Middle frontal gyrus (tissue), 1 donor: ENCODE data around the gene ADCY1.

Experiments
- DNase-seq: peaks from one replicate; pipeline ENCODE4 v3.0.0-alpha.2; 2015; ENCODE audit warnings: low spot score; ENCODE audit errors: extremely low spot score

The ADCY1 gene

DNA sequence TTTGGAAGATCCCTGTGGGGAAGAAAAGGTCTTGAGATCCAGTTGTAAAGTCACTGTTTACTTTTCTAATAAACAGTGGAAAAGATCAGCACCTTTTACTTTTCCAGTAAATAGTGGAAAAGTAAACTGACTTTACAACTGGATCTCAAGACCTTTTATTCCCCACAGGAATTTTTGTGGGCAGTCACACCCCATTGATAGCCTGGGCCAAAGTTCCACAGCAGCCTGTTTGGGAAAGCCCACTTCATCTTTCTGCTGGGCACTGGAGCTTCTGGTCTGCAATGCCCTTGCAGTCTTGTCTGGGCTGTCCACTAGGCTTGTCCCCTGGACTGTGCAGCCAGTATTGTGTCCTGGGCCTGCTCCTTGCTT, 50.2 kb downstream of the ADCY1 start:
- DNase-seq = no peak

DNA sequence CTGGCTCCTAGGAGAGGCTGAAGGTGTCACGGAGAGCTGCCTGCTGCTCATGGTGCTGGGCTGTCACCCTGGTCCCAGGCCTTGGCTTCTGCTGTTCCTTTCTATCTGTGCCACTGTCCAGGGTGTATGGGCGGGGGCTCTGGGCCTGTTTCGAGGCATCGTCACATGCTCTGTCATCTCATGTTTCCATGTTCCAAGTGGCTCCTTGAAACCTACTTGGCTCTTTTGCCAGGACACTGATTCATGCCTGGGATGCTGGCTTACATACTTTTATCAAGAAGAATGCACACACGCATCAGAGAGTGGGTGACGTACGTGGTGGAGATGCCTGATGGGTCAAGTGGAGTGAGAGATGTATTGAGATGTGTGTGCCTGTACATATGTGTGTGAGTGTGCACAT, 50.9 kb downstream of the ADCY1 start:
- no peak for DNase-seq

DNA sequence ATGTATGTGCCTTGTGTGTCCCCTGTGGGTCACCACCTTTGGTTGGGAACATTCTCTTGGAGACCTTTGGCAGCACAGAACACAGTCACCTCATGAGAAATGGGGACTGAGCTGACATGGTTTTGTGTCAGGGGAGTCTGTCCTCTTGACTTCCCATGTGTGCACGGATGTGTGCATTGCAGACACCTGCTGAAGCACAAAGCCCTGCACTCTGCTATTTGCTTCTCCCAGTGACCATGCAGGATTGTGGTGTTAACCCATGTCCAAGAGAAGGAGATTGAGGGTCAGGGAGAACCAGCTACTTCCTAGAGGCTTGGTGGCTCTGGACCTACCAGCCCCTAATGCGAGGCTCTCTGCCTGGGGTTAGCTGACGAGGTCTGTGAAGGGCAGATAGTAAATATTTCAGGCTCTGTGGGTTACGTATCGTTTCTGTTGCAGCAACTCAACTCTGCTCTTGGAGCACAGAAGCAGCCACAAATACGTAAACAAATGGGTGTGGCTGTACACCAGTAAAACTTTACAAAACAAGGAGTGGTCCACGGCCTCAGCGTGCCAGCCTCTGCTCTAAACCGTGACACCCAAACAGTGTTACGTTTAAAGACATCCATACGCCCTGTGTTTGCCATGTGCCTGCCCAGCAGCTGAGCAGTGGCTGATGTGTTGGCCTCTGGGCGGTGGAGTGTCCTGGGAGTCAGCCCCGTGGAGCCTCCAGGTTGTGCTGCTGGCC, 51.7 kb downstream of the ADCY1 start:
- no peak for DNase-seq

DNA sequence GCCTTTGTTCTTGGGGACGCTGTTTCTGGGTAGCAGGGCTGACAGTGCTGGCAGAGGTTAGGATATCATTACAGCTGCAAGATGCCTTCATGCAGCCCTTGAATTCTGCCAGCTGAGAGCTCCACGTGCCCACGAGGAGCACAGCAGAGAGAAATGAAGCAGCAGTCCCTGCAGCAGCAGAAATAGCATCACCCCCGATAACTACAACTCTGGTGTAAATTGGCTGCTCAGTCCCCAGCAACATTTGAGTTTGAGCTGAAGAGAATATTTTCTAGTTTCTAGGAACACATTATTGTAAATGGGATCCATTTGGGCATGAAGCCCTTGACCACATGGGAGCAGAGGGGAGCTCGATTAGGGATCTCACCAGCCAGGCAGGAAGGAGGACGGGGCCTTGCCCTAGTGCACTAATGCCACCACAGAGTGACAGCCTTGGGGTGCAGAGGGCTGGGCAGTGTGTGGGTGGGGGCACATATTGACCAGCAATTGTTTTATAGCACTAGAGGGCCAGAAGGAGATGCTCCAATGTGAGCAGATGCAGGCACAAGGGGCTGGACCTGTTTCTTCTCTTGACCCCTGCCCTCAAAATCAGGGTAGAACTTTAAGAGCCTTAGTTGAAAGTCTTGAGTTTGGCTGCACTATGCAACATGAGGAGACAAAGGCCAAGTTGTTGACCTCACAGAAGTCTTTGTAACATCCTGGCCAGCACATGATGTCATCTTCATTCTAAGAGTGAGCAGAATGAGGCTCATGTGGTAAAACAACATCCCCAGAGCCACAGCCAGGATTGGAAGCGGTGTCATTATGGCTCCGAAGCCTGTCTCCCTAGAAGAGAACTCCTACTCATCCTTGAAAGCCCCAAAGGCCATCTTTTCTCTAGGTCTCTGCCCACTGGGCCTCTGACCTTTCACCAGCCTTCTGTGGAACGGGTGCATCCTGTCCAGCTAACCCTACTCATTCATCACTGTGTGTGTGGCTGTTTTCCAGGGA, 52.6 kb downstream of the ADCY1 start:
- peak; percentile 10 for DNase-seq

DNA sequence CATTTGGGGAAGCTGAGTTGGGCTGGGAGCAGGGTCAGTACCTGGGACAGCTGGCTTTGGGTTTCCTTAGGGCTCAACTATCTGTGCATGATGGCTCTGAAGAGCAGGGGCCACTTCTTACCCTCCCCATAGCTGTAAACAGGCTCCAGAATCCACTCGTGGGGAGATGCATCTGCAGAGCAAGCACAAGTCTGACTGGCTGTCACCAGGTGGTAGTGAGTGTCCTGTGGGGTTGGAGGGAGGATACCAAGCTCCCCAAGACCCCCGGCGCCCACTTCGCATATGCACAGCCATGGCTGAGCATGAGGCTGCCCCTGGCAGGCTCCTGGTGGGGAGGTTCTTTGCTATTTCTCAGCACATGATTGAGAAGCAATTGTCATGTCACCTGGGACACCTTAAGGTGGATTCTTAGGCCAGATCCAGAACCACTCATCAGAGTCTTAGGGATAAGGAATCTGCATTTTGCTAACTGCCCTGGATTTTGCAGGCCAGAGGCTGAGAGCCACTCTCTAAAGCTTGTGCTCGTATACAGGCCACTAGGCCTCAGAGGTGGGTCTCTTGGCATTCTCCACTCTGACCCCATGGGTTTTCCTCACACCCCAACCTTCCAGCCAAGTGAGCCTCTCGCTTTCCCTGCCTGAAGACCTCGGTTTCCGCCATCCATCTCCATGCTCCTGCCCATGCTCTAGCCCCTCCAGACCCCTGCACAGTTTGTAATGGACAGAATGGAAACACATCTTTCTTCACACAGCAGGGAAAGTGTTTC, 53.7 kb downstream of the ADCY1 start:
- DNase-seq = no peak

DNA sequence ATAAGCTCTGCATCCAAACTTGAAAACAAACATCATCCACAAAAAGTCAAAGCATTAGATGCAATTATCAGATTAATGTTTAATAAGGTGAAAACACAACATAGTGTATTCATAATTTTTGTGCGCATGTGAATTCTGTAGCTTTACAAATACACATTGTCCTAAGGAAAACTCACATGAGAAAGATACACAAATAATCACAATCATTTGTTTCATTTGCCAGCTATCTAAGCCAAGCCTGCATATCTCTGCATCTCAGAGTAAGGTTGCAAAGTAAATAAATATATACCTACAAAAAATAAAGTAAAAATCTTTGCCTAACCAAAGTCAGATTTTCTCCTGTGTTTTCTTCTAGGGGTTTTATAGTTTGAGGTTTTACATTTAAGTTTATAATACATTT, 57.4 kb downstream of the ADCY1 start:
- no peak for DNase-seq

DNA sequence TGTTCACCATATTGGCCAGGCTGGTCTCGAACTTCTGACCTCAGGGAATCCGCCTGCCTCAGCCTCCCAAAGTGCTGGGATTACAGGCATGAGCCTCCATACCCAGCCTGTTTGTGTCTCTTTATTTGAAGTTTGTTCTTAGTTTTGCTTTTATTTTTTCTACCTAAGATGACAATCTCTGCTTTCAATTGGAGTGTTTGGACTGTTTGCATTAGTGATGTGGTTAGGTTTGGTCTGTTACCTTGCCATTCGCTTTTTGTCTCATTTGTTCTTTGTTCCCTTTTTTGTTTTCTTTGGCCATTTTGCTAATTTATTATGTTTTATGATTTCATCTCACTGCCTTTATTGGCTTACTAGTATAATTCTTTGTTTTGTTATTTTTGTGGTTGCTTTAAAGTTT, 62.6 kb downstream of the ADCY1 start:
- no peak for DNase-seq

DNA sequence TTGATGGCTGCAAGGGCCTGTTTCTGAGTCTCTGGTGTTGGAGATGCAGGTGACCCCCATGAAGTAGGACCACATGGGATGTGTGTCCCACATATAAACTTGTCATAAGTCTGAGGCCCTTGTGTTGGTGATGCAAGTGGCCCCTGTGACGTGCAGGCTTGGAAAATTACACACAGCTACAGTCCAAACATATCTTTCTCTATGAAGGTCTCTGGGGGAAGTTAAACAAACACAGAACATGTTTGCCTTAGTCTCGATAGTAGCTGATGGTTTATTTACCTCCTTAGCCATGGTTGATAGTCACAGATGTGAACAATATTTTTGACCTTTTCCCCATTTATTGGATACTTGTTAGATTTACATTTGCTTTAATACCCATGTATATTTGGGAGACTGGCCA, 64.7 kb downstream of the ADCY1 start:
- no peak for DNase-seq

DNA sequence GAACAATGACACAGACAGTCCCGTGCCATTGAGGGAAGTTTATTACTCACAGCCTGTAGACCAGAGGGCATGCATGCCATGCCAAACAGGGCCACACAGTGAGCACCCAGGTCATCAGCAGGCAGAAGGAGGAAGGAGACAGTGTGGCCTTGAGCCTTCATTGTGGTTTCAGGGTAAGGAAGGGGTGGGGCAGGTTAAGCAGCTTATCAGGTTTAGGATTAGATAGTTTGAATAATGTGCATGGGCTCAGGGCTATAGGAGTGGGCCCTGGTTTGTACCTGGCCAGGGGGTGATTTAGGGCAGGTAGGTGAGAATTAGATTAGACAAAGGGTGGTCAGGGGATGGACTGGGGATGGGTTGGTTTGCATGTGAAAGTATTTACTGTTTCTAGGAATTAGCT, 67.9 kb downstream of the ADCY1 start:
- DNase-seq = no peak

DNA sequence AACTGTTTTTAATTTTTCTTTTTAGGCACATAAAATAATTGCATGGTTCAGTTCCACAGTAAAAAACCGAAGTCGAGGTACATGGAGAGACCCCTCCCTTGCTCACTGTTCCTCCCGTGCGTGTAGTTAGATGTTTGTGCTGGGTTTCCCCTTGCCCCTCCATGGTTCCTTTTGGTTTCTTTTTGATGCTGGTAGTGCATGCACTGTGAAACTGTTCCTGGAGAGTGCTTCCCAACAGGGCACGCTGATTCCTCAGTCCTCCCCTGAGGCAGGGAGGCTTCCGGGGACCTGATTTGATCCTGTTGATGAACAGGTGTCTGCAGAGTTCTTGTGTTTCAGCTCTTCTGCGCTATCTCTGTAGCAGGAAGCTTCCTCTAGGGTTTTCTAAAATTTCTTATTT, 69.5 kb downstream of the ADCY1 start:
- no peak for DNase-seq

DNA sequence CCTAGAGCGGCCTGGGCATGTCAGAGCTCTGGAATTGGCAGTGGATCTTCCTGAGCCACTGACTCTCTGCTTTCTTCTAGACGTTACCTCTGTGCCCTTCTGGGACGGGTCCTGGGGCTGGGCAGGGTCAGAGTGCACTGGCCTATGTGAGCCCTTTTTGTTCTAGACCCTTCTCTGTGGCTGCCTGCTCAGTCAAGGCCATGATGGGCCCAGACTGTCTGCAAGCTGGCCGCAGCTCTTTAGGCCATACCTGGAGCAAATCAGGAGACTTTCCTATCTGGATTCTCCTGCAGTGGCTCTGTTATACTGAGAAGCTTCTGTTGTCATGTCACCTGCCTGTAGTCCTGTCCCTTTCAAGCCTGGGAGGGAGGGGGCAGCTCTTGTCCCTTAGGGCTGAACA, 70.1 kb downstream of the ADCY1 start:
- no peak for DNase-seq

DNA sequence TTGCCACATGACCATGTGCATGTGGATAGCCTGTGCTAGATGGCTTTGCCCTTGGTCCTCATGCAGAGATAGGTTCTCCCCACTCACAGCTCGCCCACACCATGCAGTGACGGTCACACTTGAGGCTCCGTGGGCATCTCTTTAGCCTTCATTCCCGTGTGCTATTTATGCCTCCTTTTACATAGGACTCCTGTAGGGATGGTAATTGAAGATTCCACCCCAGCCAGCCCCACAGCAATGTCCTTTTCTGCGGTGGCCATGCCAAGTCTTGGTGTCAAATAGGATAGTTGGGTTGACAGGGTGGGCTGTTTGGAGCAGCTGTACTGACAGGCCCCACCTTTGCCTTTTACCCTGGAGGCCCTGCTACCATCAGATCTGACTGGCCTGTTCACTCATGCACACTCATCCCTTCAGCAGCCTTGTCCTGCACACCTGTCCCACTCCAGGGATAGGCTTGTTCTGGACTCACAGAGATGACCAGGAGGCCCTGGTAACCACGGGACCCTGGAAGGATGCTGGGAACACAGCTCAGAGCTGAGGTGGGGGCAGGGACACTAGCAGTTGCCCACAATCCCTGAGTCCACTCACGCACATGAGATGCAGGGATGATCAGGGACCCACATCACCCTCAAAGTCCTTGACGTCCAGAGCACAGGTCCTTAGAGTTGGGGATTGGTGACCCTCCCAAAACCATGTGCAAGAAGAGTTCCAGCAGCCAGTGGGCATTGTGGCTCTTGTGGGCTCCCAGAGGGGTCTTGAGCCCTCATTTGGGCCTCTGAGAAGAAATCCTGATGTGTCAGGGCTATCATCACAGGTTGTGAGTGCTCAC, 71.2 kb downstream of the ADCY1 start:
- DNase-seq = no peak

DNA sequence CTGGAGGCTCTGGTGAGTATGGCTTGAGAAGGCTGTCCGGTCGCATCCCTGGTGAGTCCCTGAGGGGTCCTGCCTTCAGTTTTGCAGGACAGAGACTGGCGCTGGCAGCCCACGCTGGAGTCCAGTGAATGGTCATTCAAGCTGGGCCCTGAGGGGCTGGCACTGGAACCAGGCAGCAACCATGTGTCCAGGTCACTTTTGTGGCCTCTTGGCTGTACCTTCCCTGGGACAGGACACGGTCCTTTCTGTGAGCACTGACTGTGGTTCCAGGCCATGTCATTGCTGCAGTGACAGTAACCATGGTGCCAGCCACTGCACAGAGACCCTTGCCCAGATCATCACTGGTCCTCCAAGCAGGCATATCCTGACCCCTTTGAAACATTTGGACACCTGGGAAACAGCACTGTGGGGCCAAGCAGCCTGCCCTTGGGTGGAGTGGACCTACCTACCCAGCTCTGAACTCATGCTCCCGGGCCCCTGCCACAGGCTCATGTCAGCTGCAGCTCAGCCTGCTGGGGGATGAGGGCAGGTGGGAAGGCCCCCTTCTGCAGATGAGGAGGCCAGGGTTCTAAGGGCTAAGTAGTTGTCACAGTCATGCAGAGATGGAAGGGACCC, 72.1 kb downstream of the ADCY1 start:
- no peak for DNase-seq

DNA sequence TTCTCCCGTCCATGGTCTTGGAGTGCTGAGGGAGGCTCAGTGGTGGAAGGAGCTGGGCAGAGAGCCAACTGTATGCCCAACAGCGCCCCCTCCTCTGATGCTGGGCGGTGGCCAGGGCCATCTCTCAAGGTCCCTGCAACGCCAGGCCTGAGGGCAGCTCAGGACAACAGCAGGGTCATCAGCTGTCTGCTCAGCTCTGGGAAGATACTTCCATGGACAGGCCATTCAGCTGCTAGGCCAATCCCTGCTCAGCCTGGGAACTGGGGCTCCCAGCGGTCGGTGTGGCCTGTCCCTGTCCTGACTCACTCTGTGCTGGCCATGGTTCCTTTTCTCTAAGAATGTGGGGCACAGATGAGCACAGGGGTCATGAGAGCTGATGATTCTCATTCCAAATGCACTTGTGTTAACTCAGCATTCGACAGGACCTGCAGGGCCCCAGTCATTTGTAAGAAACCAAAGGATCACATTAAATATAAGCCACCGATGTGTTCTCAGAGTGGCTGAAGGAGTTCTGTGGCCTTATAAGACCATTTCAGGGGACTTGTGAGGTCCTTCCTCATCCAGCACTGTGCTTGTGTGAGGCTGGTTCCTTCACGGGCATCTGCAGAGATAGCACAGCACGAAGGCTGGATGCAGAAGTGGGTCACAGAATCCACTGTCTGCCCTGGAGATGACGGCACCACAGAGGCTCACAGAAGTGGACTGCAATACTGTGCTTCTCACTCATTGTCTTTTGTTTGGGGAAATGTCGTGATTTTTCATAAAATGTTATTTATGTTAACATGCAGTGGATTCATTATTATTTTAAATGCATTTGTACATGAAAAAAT, 73.0 kb downstream of the ADCY1 start:
- DNase-seq = no peak

DNA sequence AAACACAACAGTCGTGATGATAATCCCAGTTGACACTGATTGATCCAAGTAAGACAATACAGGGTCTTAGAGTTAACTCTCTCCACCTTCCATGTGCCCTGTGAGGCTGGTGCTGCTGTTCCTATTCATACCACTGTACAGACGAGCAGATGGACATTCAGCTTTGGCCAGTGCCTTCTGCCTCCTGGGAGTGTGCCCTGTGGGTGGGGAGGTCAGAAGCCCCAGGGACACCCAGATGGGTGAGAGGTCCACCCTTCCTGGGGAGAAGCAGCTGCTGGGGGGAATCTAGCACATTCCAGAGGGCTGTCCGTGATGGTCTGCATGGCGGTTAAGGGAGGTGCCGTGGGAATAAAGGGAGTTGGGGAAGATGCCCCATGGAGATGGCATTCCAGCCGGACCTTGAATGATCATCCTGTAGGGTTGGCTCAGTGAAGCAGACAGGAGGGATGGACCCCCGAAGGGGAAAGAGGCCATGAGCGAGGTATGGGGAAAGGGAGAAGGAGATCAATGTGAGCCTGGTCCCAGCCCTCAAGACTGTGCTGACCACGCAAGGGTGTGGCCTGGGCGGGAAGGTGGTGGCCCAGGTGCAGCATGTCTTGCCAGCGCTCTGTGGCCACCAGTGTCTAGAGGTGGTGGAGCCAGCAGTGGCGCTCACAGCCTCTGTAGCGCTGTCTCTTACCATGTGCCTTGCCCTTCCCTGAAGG, 74.0 kb downstream of the ADCY1 start:
- DNase-seq = no peak

DNA sequence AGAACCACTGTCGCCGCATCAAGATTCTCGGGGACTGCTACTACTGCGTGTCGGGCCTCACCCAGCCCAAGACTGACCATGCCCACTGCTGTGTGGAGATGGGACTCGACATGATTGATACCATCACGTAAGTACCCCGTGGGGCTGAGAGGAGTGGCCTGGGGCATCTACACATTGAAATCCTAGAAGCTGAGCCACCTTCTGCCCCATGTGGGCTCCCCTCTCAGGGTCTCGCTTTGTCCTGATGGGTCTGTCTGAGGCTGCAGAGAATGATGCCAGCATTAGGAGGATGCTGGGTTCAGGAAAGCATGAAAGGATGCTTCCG, 74.5 kb downstream of the ADCY1 start:
- no peak for DNase-seq

DNA sequence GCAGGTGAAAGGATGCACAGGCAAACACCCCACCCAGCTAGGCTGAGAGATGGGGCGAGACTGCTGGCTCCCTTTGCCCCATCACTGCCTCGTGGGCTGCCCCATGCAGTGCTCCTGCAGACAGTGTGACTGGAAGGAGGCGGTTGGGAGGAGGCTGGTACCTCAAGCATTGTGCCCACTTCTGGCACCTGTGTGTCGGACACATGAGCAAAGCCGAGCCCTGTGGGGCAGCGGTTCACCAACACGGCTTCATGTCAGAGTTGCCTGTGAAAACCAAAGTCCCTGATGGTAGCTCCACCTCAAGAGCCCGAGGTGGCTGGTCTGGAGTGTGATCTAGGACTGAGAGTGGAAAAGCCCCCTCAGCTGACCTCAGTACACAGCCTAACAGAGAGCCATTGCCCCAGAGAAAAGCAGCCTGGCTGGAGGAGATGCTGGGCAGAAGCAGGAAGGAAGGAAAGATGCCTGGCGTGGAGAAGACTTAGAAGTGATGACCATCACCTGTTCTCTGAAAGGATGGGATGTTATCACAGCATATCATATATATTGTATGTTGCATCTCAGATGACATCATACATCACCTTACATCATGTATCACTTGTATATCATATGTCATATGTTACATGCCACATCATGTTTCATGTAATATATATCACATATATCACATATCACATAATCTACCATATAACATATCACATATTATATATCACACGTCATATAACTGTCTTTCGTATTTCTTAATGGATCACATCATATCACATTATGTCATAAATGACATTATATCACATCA, 75.6 kb downstream of the ADCY1 start:
- no peak for DNase-seq
